Measurements from ENCODE around the gene CERT1.
A peak's percentile ranks its signal among the peaks of the same experiment; 100 is the strongest.
"Not testable (repeated sequence)": the region's sequence is repeated elsewhere in the genome, so short reads cannot be mapped to it uniquely, and the experiment has no call there.

Gene CERT1

GRCh38 chr5:75522542-75522941, 11.1 kb upstream of the CERT1 start:
- no peak for DNase-seq (ENCODE audit: low spot score)

- no peak for DNase-seq (ENCODE audit: low spot score)
Measured at GRCh38 chr5:75522025-75522424, 10.6 kb upstream of the CERT1 start.

- no peak for DNase-seq (ENCODE audit: low spot score)
Measured at GRCh38 chr5:75521195-75521594, 9.8 kb upstream of the CERT1 start.

- DNase-seq (ENCODE audit: low spot score): no peak
Measured at GRCh38 chr5:75519761-75520160, 8.3 kb upstream of the CERT1 start.

- no peak for DNase-seq (ENCODE audit: low spot score)
Measured at GRCh38 chr5:75514323-75514722, 2.9 kb upstream of the CERT1 start.

- DNase-seq (ENCODE audit: low spot score): no peak
Measured at GRCh38 chr5:75513841-75514240, 2.4 kb upstream of the CERT1 start.

- DNase-seq (ENCODE audit: low spot score): peak; percentile 0
Measured at GRCh38 chr5:75512383-75513074, 1.1 kb upstream of the CERT1 start.

- peak; percentile 26 for DNase-seq (ENCODE audit: low spot score)
Measured at GRCh38 chr5:75510836-75511434, 494 bp downstream of the CERT1 start.

GRCh38 chr5:75510417-75510835, 1.0 kb downstream of the CERT1 start:
- DNase-seq (ENCODE audit: low spot score): peak; percentile 23

- peak; percentile 2 for DNase-seq (ENCODE audit: low spot score)
Measured at GRCh38 chr5:75509956-75510355, 1.5 kb downstream of the CERT1 start.

GRCh38 chr5:75509546-75509945, 1.9 kb downstream of the CERT1 start:
- DNase-seq (ENCODE audit: low spot score): no peak

- DNase-seq (ENCODE audit: low spot score): no peak
Measured at GRCh38 chr5:75507841-75508240, 3.6 kb downstream of the CERT1 start.

GRCh38 chr5:75505112-75505511, 6.3 kb downstream of the CERT1 start:
- not testable (repeated sequence) for DNase-seq (ENCODE audit: low spot score)

GRCh38 chr5:75498875-75499274, 12.6 kb downstream of the CERT1 start:
- not testable (repeated sequence) for DNase-seq (ENCODE audit: low spot score)

GRCh38 chr5:75498208-75498777, 13.1 kb downstream of the CERT1 start:
- DNase-seq (ENCODE audit: low spot score): no peak

- no peak for DNase-seq (ENCODE audit: low spot score)
Measured at GRCh38 chr5:75496026-75496425, 15.4 kb downstream of the CERT1 start.

- DNase-seq (ENCODE audit: low spot score): no peak
Measured at GRCh38 chr5:75491621-75492020, 19.8 kb downstream of the CERT1 start.

- not testable (repeated sequence) for DNase-seq (ENCODE audit: low spot score)
Measured at GRCh38 chr5:75489847-75490246, 21.6 kb downstream of the CERT1 start.

GRCh38 chr5:75484605-75485004, 26.8 kb downstream of the CERT1 start:
- no peak for DNase-seq (ENCODE audit: low spot score)

- DNase-seq (ENCODE audit: low spot score): no peak
Measured at GRCh38 chr5:75482482-75482881, 28.9 kb downstream of the CERT1 start.

- no peak for DNase-seq (ENCODE audit: low spot score)
Measured at GRCh38 chr5:75481024-75481423, 30.4 kb downstream of the CERT1 start.

GRCh38 chr5:75475364-75475763, 36.1 kb downstream of the CERT1 start:
- DNase-seq (ENCODE audit: low spot score): no peak

GRCh38 chr5:75473463-75473862, 38.0 kb downstream of the CERT1 start:
- DNase-seq (ENCODE audit: low spot score): no peak

- no peak for DNase-seq (ENCODE audit: low spot score)
Measured at GRCh38 chr5:75472973-75473372, 38.5 kb downstream of the CERT1 start.

Measured in SW480 (cell line).